ENCODE data around the gene ECM1.
A peak's percentile ranks its signal among the peaks of the same experiment; 100 is the strongest.

ECM1 gene

GRCh38 chr1:150513351-150513791, 5.5 kb downstream of the ECM1 start:
- DNase-seq: no peak

GRCh38 chr1:150514260-150514659, 6.4 kb downstream of the ECM1 start:
- DNase-seq: no peak

- DNase-seq: no peak
These were observed 7.0 kb downstream of the ECM1 start for GRCh38 chr1:150514913-150515327.

- DNase-seq: peak; percentile 85 to 94 (median 87)
These were observed 7.6 kb downstream of the ECM1 start, which contains the start of gene FALEC for GRCh38 chr1:150515328-150516049. FALEC (plus strand) TSS chr1:150515752.

- DNase-seq: no peak
These were observed 8.2 kb downstream of the ECM1 start for GRCh38 chr1:150516050-150516591.

GRCh38 chr1:150516616-150517015, 8.7 kb downstream of the ECM1 start:
- peak in 1 of 5 donors; percentile 29 for DNase-seq

- no peak for DNase-seq
These were observed 13.5 kb downstream of the ECM1 start for GRCh38 chr1:150521196-150521968.

- DNase-seq: no peak
These were observed 17.4 kb downstream of the ECM1 start for GRCh38 chr1:150525348-150525747.

GRCh38 chr1:150528196-150528595, 20.3 kb downstream of the ECM1 start:
- no peak for DNase-seq

- no peak for DNase-seq
These were observed 21.1 kb downstream of the ECM1 start for GRCh38 chr1:150529017-150529416.

GRCh38 chr1:150530491-150531159, 22.7 kb downstream of the ECM1 start:
- DNase-seq: no peak

GRCh38 chr1:150532860-150533259, 25.0 kb downstream of the ECM1 start:
- no peak for DNase-seq

GRCh38 chr1:150534002-150534401, 26.1 kb downstream of the ECM1 start:
- DNase-seq: no peak

- no peak for DNase-seq
These were observed 27.8 kb downstream of the ECM1 start for GRCh38 chr1:150535511-150536287.

- no peak for DNase-seq
These were observed 29.2 kb downstream of the ECM1 start for GRCh38 chr1:150536836-150537731.

GRCh38 chr1:150537732-150538684, 30.1 kb downstream of the ECM1 start:
- DNase-seq: no peak

GRCh38 chr1:150543500-150544143, 35.7 kb downstream of the ECM1 start:
- no peak for DNase-seq

- no peak for DNase-seq
These were observed 36.3 kb downstream of the ECM1 start for GRCh38 chr1:150544204-150544603.

GRCh38 chr1:150545486-150546032, 37.6 kb downstream of the ECM1 start:
- DNase-seq: no peak
